Activated naive CD8-positive, alpha-beta T cell (primary cell): ENCODE data around the gene KRTAP10-1.
A peak's percentile ranks its signal among the peaks of the same experiment; 100 is the strongest.
"Not testable (repeated sequence)": the region's sequence is repeated elsewhere in the genome, so short reads cannot be mapped to it uniquely, and the experiment has no call there.

ENCODE experiments used
- H3K27ac Mint-ChIP-seq: one replicate; pipeline ENCODE4 v1.8.0; 2021; ENCODE audit warnings: mixed read lengths
- H3K27me3 Mint-ChIP-seq: one replicate; pipeline ENCODE4 v1.8.0; 2021; ENCODE audit warnings: mixed read lengths
- H3K36me3 Mint-ChIP-seq: one replicate; pipeline ENCODE4 v1.8.0; 2021; ENCODE audit warnings: mixed read lengths
- H3K4me1 Mint-ChIP-seq: one replicate; pipeline ENCODE4 v1.8.0; 2021; ENCODE audit warnings: low read depth, mixed read lengths
- H3K4me3 Mint-ChIP-seq: one replicate; pipeline ENCODE4 v1.8.0; 2021; ENCODE audit warnings: mild to moderate bottlenecking, mixed read lengths
- H3K9me3 Mint-ChIP-seq: one replicate; pipeline ENCODE4 v1.8.0; 2021; ENCODE audit warnings: low read depth, mixed read lengths

The KRTAP10-1 gene

DNA sequence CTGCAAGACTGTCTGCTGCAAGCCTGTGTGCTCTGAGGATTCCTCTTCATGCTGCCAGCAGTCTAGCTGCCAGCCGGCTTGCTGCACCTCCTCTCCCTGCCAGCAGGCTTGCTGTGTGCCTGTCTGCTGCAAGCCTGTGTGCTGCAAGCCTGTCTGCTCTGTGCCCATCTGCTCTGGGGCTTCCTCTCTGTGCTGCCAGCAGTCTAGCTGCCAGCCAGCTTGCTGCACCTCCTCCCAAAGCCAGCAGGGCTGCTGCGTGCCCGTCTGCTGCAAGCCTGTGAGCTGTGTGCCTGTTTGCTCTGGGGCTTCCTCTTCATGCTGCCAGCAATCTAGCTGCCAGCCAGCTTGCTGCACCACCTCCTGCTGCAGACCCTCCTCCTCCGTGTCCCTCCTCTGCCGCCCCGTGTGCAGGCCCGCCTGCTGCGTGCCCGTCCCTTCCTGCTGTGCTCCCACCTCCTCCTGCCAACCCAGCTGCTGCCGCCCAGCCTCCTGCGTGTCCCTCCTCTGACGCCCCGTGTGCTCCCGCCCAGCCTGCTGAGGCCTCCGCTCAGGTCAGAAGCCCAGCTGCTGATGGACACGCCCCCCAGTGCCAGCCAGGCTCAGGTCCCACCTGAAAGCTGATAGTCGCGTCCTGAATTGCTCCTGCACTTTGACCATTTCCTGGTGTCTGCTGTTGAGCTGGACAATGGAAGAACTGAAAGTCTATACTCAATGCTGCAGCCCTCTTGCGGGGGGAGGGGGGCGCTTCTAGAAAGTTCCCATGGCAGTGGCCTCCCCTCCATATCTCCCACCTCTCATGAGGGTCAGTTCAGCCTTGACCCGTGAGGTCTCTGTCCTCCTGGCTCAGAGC is 34.7 kb upstream of the KRTAP10-1 start:
- Mint-ChIP-seq H3K9me3 (peaks cover 10% of the 10 kb centered on the region), H3K27ac (no peak overlapping the region), H3K4me3 (no peak overlapping the region), H3K27me3 (no peaks in the 10 kb centered on the region), H3K36me3 (peaks cover 4% of the 10 kb centered on the region), H3K4me1 (peaks cover 6% of the 10 kb centered on the region)

DNA sequence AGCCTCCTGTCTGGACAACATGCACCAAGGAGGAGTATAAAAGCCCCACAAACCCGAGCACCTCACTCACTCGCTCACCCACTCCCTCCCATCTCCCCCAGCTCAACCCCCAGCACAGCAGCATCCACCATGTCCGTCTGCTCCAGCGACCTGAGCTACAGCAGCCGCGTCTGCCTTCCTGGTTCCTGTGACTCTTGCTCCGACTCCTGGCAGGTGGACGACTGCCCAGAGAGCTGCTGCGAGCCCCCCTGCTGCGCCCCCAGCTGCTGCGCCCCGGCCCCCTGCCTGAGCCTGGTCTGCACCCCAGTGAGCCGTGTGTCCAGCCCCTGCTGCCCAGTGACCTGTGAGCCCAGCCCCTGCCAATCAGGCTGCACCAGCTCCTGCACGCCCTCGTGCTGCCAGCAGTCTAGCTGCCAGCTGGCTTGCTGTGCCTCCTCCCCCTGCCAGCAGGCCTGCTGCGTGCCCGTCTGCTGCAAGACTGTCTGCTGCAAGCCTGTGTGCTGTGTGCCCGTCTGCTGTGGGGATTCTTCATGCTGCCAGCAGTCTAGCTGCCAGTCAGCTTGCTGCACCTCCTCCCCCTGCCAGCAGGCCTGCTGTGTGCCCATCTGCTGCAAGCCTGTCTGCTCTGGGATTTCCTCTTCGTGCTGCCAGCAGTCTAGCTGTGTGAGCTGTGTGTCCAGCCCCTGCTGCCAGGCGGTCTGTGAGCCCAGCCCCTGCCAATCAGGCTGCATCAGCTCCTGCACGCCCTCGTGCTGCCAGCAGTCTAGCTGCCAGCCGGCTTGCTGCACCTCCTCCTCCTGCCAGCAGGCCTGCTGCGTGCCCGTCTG is 33.8 kb upstream of the KRTAP10-1 start, which contains the start of gene KRTAP10-4:
TSS of gene KRTAP10-4 (plus strand) at position 100 of the 827 bp plus-strand sequence. CDS start at position 130, 30 bp downstream.
- H3K36me3 Mint-ChIP-seq, H3K4me1 Mint-ChIP-seq, H3K4me3 Mint-ChIP-seq, H3K9me3 Mint-ChIP-seq, H3K27me3 Mint-ChIP-seq, H3K27ac Mint-ChIP-seq: not testable (repeated sequence)

DNA sequence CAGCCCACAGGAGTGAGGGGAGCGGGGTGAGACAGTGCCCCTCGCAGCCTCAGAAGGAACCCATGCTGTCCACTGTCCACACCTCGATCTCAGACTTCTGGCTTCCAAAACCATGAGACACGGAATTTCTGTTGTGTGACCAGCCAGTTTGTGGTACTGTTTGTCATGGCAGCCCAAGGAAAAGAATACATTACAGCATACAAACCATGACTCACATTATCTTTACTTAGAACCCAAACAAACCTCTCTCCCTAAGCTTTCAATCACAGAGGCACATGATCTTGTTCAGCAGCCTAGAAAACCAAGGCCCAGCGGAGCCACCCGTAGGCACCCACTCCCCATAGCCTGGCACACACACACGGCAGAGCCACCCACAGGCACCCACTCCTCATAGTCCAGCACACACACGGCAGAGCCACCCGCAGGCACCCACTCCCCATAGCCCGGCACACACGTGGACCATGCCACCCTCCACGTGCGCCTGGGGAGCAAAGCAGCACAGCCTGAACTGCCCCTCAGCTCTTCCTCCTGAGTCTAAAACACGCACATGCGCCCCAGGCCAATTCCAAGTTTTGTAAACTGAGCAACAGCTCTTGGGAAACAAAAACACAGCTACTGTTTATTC is 33.1 kb upstream of the KRTAP10-1 start:
- H3K4me1 Mint-ChIP-seq = peaks cover 6% of the 10 kb centered on the region
- H3K27ac Mint-ChIP-seq = no peak overlapping the region
- H3K9me3 Mint-ChIP-seq = peaks cover 10% of the 10 kb centered on the region
- peaks cover 4% of the 10 kb centered on the region for H3K36me3 Mint-ChIP-seq
- no peak overlapping the region for H3K4me3 Mint-ChIP-seq
- H3K27me3 Mint-ChIP-seq = no peaks in the 10 kb centered on the region

- Mint-ChIP-seq H3K36me3 (peaks cover 4% of the 10 kb centered on the region), H3K27me3 (no peaks in the 10 kb centered on the region), H3K4me1 (peaks cover 6% of the 10 kb centered on the region), H3K4me3 (no peak overlapping the region), H3K9me3 (peaks cover 8% of the 10 kb centered on the region), H3K27ac (no peak overlapping the region)
Measured at GRCh38 chr21:44571844-44572782, 32.1 kb upstream of the KRTAP10-1 start.

- H3K27ac Mint-ChIP-seq = no peak overlapping the region
- no peaks in the 10 kb centered on the region for H3K27me3 Mint-ChIP-seq
- H3K4me3 Mint-ChIP-seq = no peak overlapping the region
- H3K9me3 Mint-ChIP-seq = no peaks in the 10 kb centered on the region
- no peaks in the 10 kb centered on the region for H3K36me3 Mint-ChIP-seq
- peaks cover 8% of the 10 kb centered on the region for H3K4me1 Mint-ChIP-seq
Measured at GRCh38 chr21:44571296-44571695, 31.3 kb upstream of the KRTAP10-1 start.

DNA sequence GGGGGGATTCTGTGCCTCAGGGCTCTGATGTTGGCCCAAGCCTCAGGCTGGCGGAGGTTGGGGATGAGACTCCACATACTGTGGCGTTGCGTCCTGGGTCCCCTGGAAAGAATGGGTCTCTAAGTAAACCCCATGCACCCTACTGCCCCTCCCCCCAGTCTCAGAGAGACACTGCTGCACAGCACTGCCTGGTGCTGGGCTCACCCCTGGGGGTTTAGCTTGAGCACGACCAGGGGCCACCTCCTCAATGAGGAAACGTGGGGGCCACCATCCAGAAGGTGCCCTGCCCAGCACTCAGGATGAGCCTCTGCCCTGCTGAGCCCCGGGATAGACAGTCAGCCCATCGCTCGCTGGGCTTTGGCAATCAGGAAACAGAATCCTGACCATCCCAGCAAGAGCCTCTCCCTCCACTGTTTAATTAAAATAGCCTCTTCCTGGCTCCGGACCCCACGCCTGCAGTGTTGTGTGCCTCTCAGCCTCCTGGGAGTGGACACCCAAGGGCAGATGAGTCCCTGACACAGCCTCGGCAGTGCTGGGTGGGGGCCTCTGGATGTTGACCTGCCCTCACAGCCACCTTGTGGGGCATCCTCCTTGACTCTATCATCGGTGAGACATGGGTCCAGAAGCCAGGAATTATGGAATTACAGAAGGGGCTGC is 30.0 kb upstream of the KRTAP10-1 start:
- Mint-ChIP-seq H3K27me3 (no peaks in the 10 kb centered on the region), H3K4me3 (no peak overlapping the region), H3K4me1 (peaks cover 14% of the 10 kb centered on the region), H3K9me3 (no peaks in the 10 kb centered on the region), H3K36me3 (no peaks in the 10 kb centered on the region), H3K27ac (no peak overlapping the region)

- H3K4me1 Mint-ChIP-seq = peaks cover 16% of the 10 kb centered on the region
- H3K36me3 Mint-ChIP-seq = no peaks in the 10 kb centered on the region
- H3K27me3 Mint-ChIP-seq = no peaks in the 10 kb centered on the region
- H3K9me3 Mint-ChIP-seq = no peaks in the 10 kb centered on the region
- no peak overlapping the region for H3K4me3 Mint-ChIP-seq
- H3K27ac Mint-ChIP-seq = no peak overlapping the region
Measured at GRCh38 chr21:44568667-44569556, 28.9 kb upstream of the KRTAP10-1 start.

DNA sequence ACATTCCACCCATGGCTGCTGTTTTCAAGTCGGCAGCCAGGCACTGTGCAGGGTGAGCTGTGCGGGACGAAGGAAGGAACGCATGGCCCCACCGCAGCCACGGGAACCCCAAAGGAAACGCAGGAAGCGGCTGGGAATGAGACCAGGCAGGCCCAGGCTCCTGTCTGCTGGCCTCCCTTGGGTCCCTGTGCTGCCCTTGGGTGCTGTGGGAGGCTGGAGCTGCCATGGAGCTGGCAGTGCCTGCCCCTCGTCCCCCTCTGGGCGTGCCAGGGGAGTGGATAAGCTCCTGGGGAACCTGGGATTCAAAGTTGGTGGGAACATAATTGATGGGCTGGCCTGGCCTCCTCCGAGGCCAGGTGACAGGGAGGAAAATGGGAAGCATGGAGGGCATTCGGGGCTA is 28.3 kb upstream of the KRTAP10-1 start:
- no peak overlapping the region for H3K27ac Mint-ChIP-seq
- H3K36me3 Mint-ChIP-seq = peaks cover 1% of the 10 kb centered on the region
- H3K9me3 Mint-ChIP-seq = peaks cover 2% of the 10 kb centered on the region
- peaks cover 16% of the 10 kb centered on the region for H3K4me1 Mint-ChIP-seq
- H3K4me3 Mint-ChIP-seq = no peak overlapping the region
- no peaks in the 10 kb centered on the region for H3K27me3 Mint-ChIP-seq

GRCh38 chr21:44567481-44568171 is 27.6 kb upstream of the KRTAP10-1 start:
- H3K4me3 Mint-ChIP-seq = no peak overlapping the region
- peaks cover 16% of the 10 kb centered on the region for H3K4me1 Mint-ChIP-seq
- H3K9me3 Mint-ChIP-seq = peaks cover 5% of the 10 kb centered on the region
- H3K27me3 Mint-ChIP-seq = no peaks in the 10 kb centered on the region
- no peak overlapping the region for H3K27ac Mint-ChIP-seq
- peaks cover 2% of the 10 kb centered on the region for H3K36me3 Mint-ChIP-seq

DNA sequence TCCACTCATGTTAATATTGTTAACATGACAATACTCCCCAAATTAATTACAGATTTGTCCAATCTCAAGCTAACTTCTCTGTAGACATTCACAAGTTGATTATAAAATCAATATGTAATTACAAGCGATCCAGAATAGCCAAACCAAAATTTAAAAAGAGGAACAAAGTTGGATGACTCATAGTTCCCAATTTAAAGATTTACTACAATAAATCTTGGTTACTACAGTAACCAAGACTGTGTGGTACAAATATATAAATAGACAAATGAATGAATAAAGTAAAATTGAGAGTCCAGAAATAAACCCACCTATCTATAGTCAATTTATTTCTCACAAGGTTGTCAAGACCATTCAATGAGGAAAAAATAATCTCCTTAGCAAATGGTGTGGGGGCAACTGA is 26.4 kb upstream of the KRTAP10-1 start:
- peaks cover 2% of the 10 kb centered on the region for H3K36me3 Mint-ChIP-seq
- no peak overlapping the region for H3K27ac Mint-ChIP-seq
- no peak overlapping the region for H3K4me3 Mint-ChIP-seq
- peaks cover 15% of the 10 kb centered on the region for H3K4me1 Mint-ChIP-seq
- peaks cover 5% of the 10 kb centered on the region for H3K9me3 Mint-ChIP-seq
- no peaks in the 10 kb centered on the region for H3K27me3 Mint-ChIP-seq

GRCh38 chr21:44564886-44565598 is 25.0 kb upstream of the KRTAP10-1 start:
- H3K36me3 Mint-ChIP-seq = peaks cover 8% of the 10 kb centered on the region
- peaks cover 11% of the 10 kb centered on the region for H3K9me3 Mint-ChIP-seq
- H3K27ac Mint-ChIP-seq = peak overlapping the region; percentile 30
- no peak overlapping the region for H3K4me3 Mint-ChIP-seq
- peaks cover 15% of the 10 kb centered on the region for H3K4me1 Mint-ChIP-seq
- H3K27me3 Mint-ChIP-seq = no peaks in the 10 kb centered on the region

- Mint-ChIP-seq H3K4me1 (peaks cover 15% of the 10 kb centered on the region), H3K9me3 (peaks cover 11% of the 10 kb centered on the region), H3K27ac (no peak overlapping the region), H3K27me3 (no peaks in the 10 kb centered on the region), H3K36me3 (peaks cover 8% of the 10 kb centered on the region), H3K4me3 (no peak overlapping the region)
Measured at GRCh38 chr21:44564099-44564498, 24.1 kb upstream of the KRTAP10-1 start.
